ENCODE measurements around the gene MAB21L3. TPM values are rescaled to one million over a fixed set of nuclear protein-coding genes. Genes with fewer than 3 reads are reported as not detected.
"Not testable (repeated sequence)": the region's sequence is repeated elsewhere in the genome, so short reads cannot be mapped to it uniquely, and the experiment has no call there.

The MAB21L3 gene
- polyA plus RNA-seq, 5 donors, result not detected

GRCh38 chr1:116133696-116134475, 22.7 kb downstream of the MAB21L3 start:
- no peak for DNase-seq

- no peak for DNase-seq
Measured at GRCh38 chr1:116134476-116134773, 23.2 kb downstream of the MAB21L3 start.

DNA sequence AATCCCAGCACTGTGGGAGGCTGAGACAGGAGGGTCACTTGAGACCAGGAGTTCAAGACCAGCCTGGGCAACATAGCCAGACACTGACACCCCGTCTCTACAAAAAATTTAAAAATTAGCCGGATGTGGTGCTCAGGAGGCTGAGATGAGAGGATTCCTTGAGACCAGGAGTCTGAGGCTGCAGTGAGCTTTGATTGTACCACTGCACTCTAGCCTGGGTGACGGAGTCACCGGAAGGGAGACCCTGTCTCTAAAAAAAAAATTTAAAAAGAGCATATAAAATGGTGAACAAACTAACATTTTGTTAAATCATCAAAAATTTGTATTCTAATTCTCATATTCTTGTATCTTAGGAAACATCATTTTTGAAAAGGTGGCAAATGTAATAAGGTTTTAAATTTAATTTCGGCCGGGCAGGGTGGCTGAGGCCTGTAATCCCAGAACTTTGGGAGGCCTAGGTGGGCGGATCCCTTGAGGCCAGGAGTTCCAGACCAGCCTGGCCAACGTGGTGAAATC, 27.1 kb downstream of the MAB21L3 start:
- no peak for DNase-seq

GRCh38 chr1:116139592-116140134, 28.5 kb downstream of the MAB21L3 start:
- DNase-seq, result no peak

DNA sequence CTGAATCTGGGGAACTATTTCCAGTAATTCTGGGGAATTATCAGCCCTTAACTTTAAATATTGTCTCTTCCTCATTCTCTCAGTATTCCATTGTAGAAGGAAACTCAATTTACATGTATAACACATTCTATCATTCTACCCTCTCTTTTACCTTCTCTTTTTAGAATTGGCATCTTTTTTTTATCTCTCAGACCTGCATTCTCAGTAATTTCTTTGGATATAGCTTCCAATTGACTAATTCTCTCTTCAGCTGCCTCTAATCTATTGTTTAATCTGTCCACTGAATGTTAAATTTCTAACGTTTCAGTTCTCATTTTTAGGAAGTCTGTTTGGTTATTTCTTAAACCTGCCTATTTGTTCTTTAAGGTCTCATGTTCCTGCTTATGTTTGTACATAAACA, 33.0 kb downstream of the MAB21L3 start:
- DNase-seq, result no peak

- not testable (repeated sequence) for DNase-seq
Measured at GRCh38 chr1:116146447-116147113, 35.4 kb downstream of the MAB21L3 start.

DNA sequence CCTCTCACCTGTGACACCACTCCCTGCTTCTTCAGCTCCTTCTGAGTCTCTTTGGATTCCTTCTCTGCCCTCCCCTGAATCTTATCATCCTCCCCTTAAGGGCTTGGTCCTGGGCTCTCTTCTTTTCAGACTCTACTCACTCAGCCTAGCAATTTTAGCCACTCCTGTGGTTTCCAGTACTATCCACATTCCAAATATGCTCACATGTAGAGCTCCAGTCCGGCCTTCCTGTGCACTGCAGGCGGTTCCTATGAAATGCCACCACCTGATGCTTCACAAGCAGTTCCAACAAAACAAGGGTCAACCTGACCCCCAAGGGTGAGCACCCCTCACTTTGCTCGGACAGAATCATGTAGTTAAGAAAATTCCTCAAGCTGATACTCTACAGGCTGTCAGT, 35.9 kb downstream of the MAB21L3 start:
- no peak for DNase-seq

GRCh38 chr1:116147972-116148371, 36.8 kb downstream of the MAB21L3 start:
- DNase-seq, result no peak

- no peak for DNase-seq
Measured at GRCh38 chr1:116148967-116149366, 37.8 kb downstream of the MAB21L3 start.

DNA sequence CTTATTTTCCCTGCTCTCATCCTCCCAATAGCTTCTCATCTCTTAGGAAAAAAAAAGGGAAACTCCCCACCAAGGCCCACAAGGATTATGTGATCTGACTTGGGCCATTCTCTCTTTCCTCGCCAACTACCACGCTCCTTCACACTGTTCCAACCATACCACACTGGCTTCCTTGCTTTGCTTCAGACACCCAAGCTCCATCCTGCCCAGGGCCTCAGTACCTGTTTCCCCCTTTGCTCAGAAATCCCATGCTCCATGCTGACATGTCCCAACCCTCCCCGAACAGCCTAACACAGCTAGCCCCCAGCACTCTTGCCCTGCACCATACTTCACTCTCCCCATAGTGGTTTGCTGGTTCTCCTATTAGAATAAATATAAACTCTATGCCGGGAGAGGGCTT, 39.2 kb downstream of the MAB21L3 start:
- no peak for DNase-seq

DNA sequence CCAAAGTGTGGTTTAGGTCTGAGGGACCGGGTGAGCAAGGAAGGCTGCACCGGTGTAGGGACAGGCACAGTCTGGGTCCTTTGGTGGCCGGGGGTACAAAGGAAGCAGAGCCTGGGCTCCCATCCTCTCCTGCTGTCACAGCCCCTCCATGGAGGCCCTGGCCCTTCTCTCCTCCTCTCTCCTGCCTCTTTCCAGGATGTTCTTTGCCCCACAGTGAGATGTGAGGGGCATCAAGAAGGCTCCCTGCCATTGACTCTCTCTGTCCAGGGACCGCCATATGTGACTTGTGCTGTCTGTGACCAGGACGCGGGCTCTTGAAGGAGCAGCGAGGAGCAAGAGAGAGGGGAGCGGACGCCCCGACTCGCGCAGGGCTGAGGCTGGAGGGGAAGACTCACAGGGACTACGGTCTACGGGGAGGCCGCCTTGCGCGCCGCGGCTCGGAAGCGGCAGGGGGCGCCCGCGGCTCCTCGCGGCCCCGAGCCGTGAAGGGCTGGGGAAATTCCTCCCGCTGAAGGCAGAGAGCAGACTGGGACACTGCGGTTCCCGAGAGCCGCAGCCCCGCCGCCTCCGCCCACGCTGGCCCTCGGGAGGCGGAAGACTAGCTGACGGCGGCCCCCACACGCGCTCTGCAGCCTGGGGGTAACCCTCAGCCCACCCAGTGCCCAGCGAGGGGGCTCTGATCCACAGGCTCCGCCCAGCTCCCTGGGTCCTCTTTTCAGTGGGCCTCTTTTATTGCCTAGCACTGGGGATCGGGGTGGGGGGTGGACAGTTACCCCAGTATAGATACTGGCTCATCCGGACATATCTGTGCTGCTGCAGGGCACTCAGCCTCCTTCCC, 40.8 kb downstream of the MAB21L3 start:
- DNase-seq, result peak; percentile 67

DNA sequence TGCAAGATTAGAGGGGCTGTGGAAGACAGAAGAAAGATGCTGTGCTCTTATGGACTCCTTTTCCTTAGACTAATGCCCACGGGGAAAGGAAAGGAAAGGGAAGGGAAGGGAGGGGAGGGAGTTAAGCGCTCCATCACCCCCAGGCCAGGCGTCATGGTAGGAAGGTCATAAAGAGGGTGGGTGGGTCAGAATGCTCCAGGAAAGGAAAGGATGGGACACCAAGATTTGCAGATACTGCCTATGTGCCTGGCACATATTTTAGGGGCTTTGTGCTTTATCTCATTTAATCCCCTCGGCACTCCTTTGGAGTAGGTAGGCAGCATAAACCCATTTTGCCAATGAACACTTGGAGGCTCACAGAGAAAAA, 41.4 kb downstream of the MAB21L3 start:
- no peak for DNase-seq

DNA sequence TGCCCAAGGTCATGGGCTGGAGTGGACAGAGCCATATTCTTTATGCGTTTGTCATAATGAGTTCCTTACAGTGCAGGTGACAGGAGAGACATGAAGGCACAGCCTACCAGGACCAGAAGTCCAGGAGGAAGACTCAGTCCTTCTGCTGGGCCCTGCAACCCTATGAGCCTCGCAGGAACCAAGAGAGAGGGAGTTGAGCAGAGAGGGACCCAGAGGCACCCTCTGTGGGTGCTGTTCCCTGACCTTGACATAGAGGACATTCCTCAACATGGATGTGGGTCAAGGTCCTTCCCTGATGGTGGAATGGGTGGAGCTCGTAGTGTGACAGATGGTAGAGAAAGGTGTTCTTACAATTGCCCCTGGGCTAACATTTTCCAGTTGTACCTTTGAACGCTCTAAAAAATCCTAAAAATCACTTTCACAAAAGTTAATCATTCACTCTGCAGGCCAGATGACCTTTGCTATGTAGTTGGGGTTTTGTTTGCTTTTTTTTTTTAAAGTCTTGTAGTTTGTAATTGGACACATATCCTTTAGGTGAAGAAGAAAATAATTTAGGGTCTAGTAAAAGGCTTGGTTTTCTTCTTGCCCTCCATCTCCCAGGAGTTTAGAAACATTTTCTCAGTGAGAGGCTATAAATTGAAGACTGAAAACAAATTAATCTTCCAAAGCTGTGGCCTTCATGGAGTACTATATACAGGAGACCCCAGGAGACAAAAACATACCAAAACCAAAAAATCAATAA, 41.9 kb downstream of the MAB21L3 start:
- DNase-seq, result no peak

DNA sequence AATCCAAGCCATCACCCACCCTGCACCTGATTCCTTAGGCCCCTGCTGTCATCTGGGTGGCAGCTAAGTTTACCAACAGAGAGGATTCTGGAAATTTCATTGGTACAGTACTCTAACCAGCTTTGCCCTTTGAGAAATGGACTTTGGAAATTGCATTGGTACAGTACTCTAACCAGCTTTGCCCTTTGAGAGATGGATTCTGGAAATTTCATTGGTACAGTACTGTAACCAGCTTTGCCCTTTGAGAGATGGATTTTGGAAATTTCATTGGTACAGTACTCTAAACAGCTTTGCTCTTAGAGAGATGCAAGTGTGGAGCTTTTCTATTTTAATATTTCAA, 42.5 kb downstream of the MAB21L3 start:
- no peak for DNase-seq

DNA sequence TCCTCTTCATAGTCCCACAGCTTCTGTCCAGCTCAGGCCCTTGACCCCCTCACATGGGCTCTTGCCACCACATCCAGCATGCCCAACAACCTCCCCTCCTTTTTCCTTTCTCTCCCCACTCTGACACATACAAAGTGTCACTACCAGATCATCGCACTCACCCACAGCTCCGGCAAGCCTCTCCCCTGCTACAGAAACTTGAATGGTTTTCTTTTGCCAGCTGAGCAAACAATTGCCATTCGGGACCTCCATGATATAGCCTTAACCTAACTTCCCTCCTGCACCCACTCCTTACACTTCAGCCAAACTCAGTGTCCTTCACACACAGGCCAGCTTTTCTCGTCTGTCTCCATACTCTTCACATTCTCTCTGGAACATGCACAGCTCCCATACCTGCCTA, 43.3 kb downstream of the MAB21L3 start:
- no peak for DNase-seq

GRCh38 chr1:116157096-116157495, 45.9 kb downstream of the MAB21L3 start:
- no peak for DNase-seq

GRCh38 chr1:116159177-116159576, 48.0 kb downstream of the MAB21L3 start:
- DNase-seq, result no peak

- no peak for DNase-seq
Measured at GRCh38 chr1:116159611-116160010, 48.4 kb downstream of the MAB21L3 start.

DNA sequence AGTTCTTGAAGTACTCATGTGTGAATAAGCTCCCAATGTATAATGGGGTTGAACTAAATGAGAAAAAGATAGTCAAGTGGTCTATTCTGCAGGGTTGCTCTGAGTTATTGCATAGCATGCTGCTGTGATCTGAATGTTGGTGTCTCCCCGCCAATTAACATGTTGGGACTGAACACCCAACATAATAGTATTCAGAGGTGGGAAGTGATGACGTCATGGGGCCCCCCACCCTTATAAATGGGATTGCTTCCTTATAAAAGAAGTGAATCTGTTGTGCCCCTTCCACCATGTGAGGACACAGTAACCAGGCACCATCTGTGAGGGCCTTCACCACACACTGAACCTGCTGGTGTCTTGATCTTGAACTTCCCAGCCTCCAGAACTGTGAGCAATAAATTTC, 50.2 kb downstream of the MAB21L3 start:
- no peak for DNase-seq

- no peak for DNase-seq
Measured at GRCh38 chr1:116161877-116162390, 50.7 kb downstream of the MAB21L3 start.

- no peak for DNase-seq
Measured at GRCh38 chr1:116163533-116163932, 52.3 kb downstream of the MAB21L3 start.

GRCh38 chr1:116164150-116164549, 53.0 kb downstream of the MAB21L3 start:
- no peak for DNase-seq
